ENCODE results near the gene TIMP3.

Gene TIMP3

DNA sequence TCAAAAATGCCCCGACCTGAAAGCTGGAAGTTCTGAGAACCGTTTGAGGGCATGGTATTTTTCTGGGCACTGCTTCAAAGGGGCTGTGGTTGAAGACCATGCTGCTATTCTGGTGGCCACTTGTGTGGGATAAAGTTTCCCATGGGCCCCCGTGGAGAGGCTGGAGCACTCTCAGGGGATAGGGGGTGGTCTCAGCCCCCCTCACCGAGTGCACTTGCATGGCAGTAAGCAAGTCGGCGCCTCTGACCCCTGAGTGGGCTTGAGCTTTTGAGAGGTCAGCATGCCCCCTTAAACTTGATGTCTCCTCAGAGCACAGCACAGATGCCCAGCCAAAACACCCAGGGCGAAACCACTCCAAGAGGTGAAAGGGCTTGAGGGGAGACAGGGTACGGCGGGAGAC lies 35.6 kb downstream of the TIMP3 start:
- Histone ChIP-seq H3K27ac (ENCODE audit: low read length) (no peak overlapping the region), H3K27me3 (ENCODE audit: low read depth, low read length) (no peaks in the 10 kb centered on the region), H3K4me3 (ENCODE audit: low read depth in 1 of 2, low read length in 2 of 2) (no peak overlapping the region), H3K4me1 (ENCODE audit: control insufficient read depth in 1 of 2, insufficient read depth in 2 of 2, low read length in 2 of 2) (peaks cover 0 to 56% of the 10 kb centered on the region in 2 donors), H3K9me3 (ENCODE audit: control insufficient read depth in 1 of 2, low read length in 2 of 2) (no peaks in the 10 kb centered on the region), H3K36me3 (ENCODE audit: control insufficient read depth in 1 of 2, insufficient read depth in 2 of 2, low read length in 2 of 2) (peaks cover 4 to 8% of the 10 kb centered on the region in 2 donors)

GRCh38 chr22:32837803-32838202 lies 36.3 kb downstream of the TIMP3 start:
- Histone ChIP-seq H3K4me1 (ENCODE audit: control insufficient read depth in 1 of 2, insufficient read depth in 2 of 2, low read length in 2 of 2) (peaks cover 0 to 54% of the 10 kb centered on the region in 2 donors), H3K4me3 (ENCODE audit: low read depth in 1 of 2, low read length in 2 of 2) (no peak overlapping the region), H3K9me3 (ENCODE audit: control insufficient read depth in 1 of 2, low read length in 2 of 2) (no peaks in the 10 kb centered on the region), H3K36me3 (ENCODE audit: control insufficient read depth in 1 of 2, insufficient read depth in 2 of 2, low read length in 2 of 2) (peaks cover 4 to 8% of the 10 kb centered on the region in 2 donors), H3K27me3 (ENCODE audit: low read depth, low read length) (no peaks in the 10 kb centered on the region), H3K27ac (ENCODE audit: low read length) (no peak overlapping the region)

DNA sequence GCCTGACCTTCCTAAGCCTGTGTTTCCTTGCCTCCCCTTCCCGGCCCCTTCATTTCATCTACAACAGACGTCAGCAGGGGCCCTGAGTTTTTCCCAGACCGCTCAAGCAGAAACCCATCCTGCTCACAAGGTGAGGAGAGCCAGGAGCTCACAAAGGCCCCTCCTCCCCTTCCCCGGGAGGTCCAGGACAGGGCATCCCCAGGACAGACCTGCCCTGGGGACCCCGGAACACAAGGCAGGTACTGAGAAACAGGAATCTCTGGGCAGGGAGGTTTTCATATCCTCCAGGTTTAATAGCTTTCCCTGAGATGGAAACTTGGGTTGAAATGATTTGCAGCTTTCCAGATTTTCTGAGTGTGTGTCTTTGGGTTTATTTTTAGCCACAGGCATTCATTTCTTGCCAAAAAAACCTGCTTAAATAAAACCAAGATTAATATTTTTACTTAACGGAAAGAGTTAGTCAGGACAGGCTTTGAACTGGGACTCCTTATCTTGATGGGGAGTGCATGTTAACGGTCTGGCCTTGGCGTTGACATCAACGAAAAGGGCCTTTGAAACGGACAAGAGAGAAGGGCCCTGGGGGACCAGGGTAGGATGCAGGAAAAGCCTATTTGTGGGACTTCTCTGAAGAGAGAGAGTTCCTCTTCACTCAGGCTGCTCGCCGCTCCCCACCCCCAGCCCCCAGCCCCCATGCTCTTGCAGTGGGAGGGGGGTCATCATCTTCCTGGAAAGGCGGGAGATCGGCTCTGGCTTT lies 38.5 kb downstream of the TIMP3 start:
- Histone ChIP-seq H3K9me3 (ENCODE audit: control insufficient read depth in 1 of 2, low read length in 2 of 2) (no peaks in the 10 kb centered on the region), H3K27ac (ENCODE audit: low read length) (no peak overlapping the region), H3K27me3 (ENCODE audit: low read depth, low read length) (no peaks in the 10 kb centered on the region), H3K4me1 (ENCODE audit: control insufficient read depth in 1 of 2, insufficient read depth in 2 of 2, low read length in 2 of 2) (peaks cover 0 to 54% of the 10 kb centered on the region in 2 donors), H3K4me3 (ENCODE audit: low read depth in 1 of 2, low read length in 2 of 2) (no peak overlapping the region), H3K36me3 (ENCODE audit: control insufficient read depth in 1 of 2, insufficient read depth in 2 of 2, low read length in 2 of 2) (peaks cover under 1 to 1% of the 10 kb centered on the region in 2 donors)

GRCh38 chr22:32841175-32841574 lies 39.7 kb downstream of the TIMP3 start:
- Histone ChIP-seq H3K4me3 (ENCODE audit: low read depth in 1 of 2, low read length in 2 of 2) (no peak overlapping the region), H3K4me1 (ENCODE audit: control insufficient read depth in 1 of 2, insufficient read depth in 2 of 2, low read length in 2 of 2) (peaks cover 0 to 55% of the 10 kb centered on the region in 2 donors), H3K27ac (ENCODE audit: low read length) (no peak overlapping the region), H3K36me3 (ENCODE audit: control insufficient read depth in 1 of 2, insufficient read depth in 2 of 2, low read length in 2 of 2) (no peaks in the 10 kb centered on the region), H3K9me3 (ENCODE audit: control insufficient read depth in 1 of 2, low read length in 2 of 2) (no peaks in the 10 kb centered on the region), H3K27me3 (ENCODE audit: low read depth, low read length) (no peaks in the 10 kb centered on the region)

- no peak overlapping the region for H3K4me3 ChIP-seq (ENCODE audit: low read depth in 1 of 2, low read length in 2 of 2)
- H3K9me3 ChIP-seq (ENCODE audit: control insufficient read depth in 1 of 2, low read length in 2 of 2): no peaks in the 10 kb centered on the region
- no peaks in the 10 kb centered on the region for H3K36me3 ChIP-seq (ENCODE audit: control insufficient read depth in 1 of 2, insufficient read depth in 2 of 2, low read length in 2 of 2)
- peaks cover 7 to 55% of the 10 kb centered on the region in 2 donors for H3K4me1 ChIP-seq (ENCODE audit: control insufficient read depth in 1 of 2, insufficient read depth in 2 of 2, low read length in 2 of 2)
- no peaks in the 10 kb centered on the region for H3K27me3 ChIP-seq (ENCODE audit: low read depth, low read length)
- no peak overlapping the region for H3K27ac ChIP-seq (ENCODE audit: low read length)
These were observed 41.0 kb downstream of the TIMP3 start for GRCh38 chr22:32842486-32842885.

DNA sequence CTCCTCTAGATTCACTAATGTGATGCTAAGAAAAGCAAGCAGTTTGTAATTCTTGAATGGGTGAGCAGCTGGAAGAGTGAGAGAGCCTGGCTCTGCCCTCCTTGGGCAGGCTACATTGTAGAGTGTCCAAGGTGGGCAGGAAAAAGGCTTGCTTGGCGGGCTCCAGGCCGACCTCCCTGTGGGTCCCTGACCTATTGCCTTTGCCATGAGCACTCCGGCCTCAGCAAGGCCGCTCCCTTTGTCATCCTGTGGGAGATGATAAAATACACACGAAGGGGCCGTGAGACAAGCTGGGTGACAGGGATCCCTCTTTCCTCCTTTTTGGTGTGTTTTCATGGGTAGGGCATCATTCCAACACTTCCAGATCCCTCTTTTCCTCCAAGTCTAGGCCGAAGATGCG lies 41.8 kb downstream of the TIMP3 start:
- Histone ChIP-seq H3K27ac (ENCODE audit: low read length) (no peak overlapping the region), H3K4me3 (ENCODE audit: low read depth in 1 of 2, low read length in 2 of 2) (no peak overlapping the region), H3K4me1 (ENCODE audit: control insufficient read depth in 1 of 2, insufficient read depth in 2 of 2, low read length in 2 of 2) (peaks cover 7 to 48% of the 10 kb centered on the region in 2 donors), H3K36me3 (ENCODE audit: control insufficient read depth in 1 of 2, insufficient read depth in 2 of 2, low read length in 2 of 2) (no peaks in the 10 kb centered on the region), H3K27me3 (ENCODE audit: low read depth, low read length) (no peaks in the 10 kb centered on the region), H3K9me3 (ENCODE audit: control insufficient read depth in 1 of 2, low read length in 2 of 2) (no peaks in the 10 kb centered on the region)

- H3K4me3 ChIP-seq (ENCODE audit: low read depth in 1 of 2, low read length in 2 of 2): no peak overlapping the region
- peaks cover 7 to 47% of the 10 kb centered on the region in 2 donors for H3K4me1 ChIP-seq (ENCODE audit: control insufficient read depth in 1 of 2, insufficient read depth in 2 of 2, low read length in 2 of 2)
- H3K27ac ChIP-seq (ENCODE audit: low read length): no peak overlapping the region
- H3K27me3 ChIP-seq (ENCODE audit: low read depth, low read length): no peaks in the 10 kb centered on the region
- H3K9me3 ChIP-seq (ENCODE audit: control insufficient read depth in 1 of 2, low read length in 2 of 2): no peaks in the 10 kb centered on the region
- H3K36me3 ChIP-seq (ENCODE audit: control insufficient read depth in 1 of 2, insufficient read depth in 2 of 2, low read length in 2 of 2): no peaks in the 10 kb centered on the region
These were observed 42.7 kb downstream of the TIMP3 start for GRCh38 chr22:32844251-32844650.

GRCh38 chr22:32846780-32847491 lies 45.4 kb downstream of the TIMP3 start:
- H3K27ac ChIP-seq (ENCODE audit: low read length): no peak overlapping the region
- H3K9me3 ChIP-seq (ENCODE audit: control insufficient read depth in 1 of 2, low read length in 2 of 2): no peaks in the 10 kb centered on the region
- no peak overlapping the region for H3K4me3 ChIP-seq (ENCODE audit: low read depth in 1 of 2, low read length in 2 of 2)
- peaks cover 23 to 52% of the 10 kb centered on the region in 2 donors for H3K4me1 ChIP-seq (ENCODE audit: control insufficient read depth in 1 of 2, insufficient read depth in 2 of 2, low read length in 2 of 2)
- no peaks in the 10 kb centered on the region for H3K36me3 ChIP-seq (ENCODE audit: control insufficient read depth in 1 of 2, insufficient read depth in 2 of 2, low read length in 2 of 2)
- H3K27me3 ChIP-seq (ENCODE audit: low read depth, low read length): no peaks in the 10 kb centered on the region

GRCh38 chr22:32848226-32848625 lies 46.7 kb downstream of the TIMP3 start:
- Histone ChIP-seq H3K4me1 (ENCODE audit: control insufficient read depth in 1 of 2, insufficient read depth in 2 of 2, low read length in 2 of 2) (peaks cover 32 to 65% of the 10 kb centered on the region in 2 donors), H3K27ac (ENCODE audit: low read length) (no peak overlapping the region), H3K27me3 (ENCODE audit: low read depth, low read length) (no peaks in the 10 kb centered on the region), H3K9me3 (ENCODE audit: control insufficient read depth in 1 of 2, low read length in 2 of 2) (no peaks in the 10 kb centered on the region), H3K36me3 (ENCODE audit: control insufficient read depth in 1 of 2, insufficient read depth in 2 of 2, low read length in 2 of 2) (no peaks in the 10 kb centered on the region), H3K4me3 (ENCODE audit: low read depth in 1 of 2, low read length in 2 of 2) (no peak overlapping the region)

DNA sequence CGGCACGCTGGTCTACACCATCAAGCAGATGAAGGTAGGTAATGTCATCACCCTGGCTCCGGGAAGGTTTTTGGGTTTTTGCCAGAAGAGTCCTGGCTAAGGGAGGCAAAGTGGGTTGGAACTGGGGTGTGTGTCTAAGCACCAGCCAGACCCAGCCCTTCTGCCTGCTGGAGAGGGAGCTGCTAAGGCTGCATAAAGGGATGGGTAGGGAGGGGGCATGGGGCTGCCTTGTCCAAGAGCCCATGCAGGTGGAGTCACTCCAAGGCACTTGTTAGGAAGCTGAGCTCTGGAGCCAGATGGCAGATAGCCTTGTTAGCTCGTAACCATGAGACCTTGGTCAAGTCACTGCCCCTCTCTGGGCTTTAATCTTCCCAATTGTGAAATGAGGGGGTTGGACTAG lies 48.0 kb downstream of the TIMP3 start:
- Histone ChIP-seq H3K27ac (ENCODE audit: low read length) (no peak overlapping the region), H3K4me1 (ENCODE audit: control insufficient read depth in 1 of 2, insufficient read depth in 2 of 2, low read length in 2 of 2) (peaks cover 32 to 65% of the 10 kb centered on the region in 2 donors), H3K27me3 (ENCODE audit: low read depth, low read length) (no peaks in the 10 kb centered on the region), H3K36me3 (ENCODE audit: control insufficient read depth in 1 of 2, insufficient read depth in 2 of 2, low read length in 2 of 2) (peaks cover 0 to 8% of the 10 kb centered on the region in 2 donors), H3K9me3 (ENCODE audit: control insufficient read depth in 1 of 2, low read length in 2 of 2) (no peaks in the 10 kb centered on the region), H3K4me3 (ENCODE audit: low read depth in 1 of 2, low read length in 2 of 2) (no peak overlapping the region)

GRCh38 chr22:32850157-32850556 lies 48.7 kb downstream of the TIMP3 start:
- Histone ChIP-seq H3K36me3 (ENCODE audit: control insufficient read depth in 1 of 2, insufficient read depth in 2 of 2, low read length in 2 of 2) (peaks cover 0 to 14% of the 10 kb centered on the region in 2 donors), H3K27ac (ENCODE audit: low read length) (no peak overlapping the region), H3K4me1 (ENCODE audit: control insufficient read depth in 1 of 2, insufficient read depth in 2 of 2, low read length in 2 of 2) (peaks cover 32 to 65% of the 10 kb centered on the region in 2 donors)

More at GRCh38 chr22:32850157-32850556, 48.7 kb downstream of the TIMP3 start:
- H3K4me3 ChIP-seq (ENCODE audit: low read depth in 1 of 2, low read length in 2 of 2): no peak overlapping the region
- H3K27me3 ChIP-seq (ENCODE audit: low read depth, low read length): no peaks in the 10 kb centered on the region
- H3K9me3 ChIP-seq (ENCODE audit: control insufficient read depth in 1 of 2, low read length in 2 of 2): no peaks in the 10 kb centered on the region

Data from muscle layer of duodenum (tissue), 2 donors.